ENCODE results near the gene MYO7B. TPM values are rescaled to one million over a fixed set of nuclear protein-coding genes. Genes with fewer than 3 reads are reported as not detected.
A peak's percentile ranks its signal among the peaks of the same experiment; 100 is the strongest.

The MYO7B gene
- total RNA-seq, 1 experiment from 2014 or later = 28.0 TPM

DNA sequence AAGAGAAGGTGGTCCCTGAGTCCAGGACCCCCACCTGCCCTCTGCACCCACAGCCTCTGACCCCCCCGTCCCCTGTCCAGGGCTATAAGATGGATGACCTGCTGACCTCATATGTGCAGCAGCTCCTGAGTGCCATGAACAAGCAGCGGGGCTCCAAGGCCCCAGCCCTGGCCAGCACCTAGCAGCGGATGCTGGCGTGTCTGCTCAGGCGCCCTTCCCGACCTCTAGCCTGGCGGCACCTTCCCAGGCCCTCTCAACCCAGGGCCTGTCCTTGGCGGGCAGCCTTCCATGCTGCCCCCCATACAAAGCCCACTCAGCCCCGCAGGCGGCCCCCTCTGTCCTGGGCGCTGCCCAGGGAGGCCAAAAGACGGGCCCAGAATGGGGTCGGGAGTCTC, 101.8 kb downstream of the MYO7B start:
- TSS peak; percentile 70 for BruUV-seq (replicated peaks)
- ChIA-PET POLR2A (ENCODE audit: unreplicated experiment) (interaction anchor here (0.6 kb wide), 1 partner anchor 110 kb away, joined by 3 read pairs; no protein-coding TSS in a partner anchor), CTCF (interaction anchor here (0.6 to 1.2 kb wide), 2 partner anchors 38 to 46 kb away, joined by 3 to 6 read pairs; no protein-coding TSS in a partner anchor)
- H2AFZ ChIP-seq (ENCODE audit: low read length) = no peak overlapping the region
- H3K9me2 ChIP-seq (replicated peaks; ENCODE audit: low read length) = no peaks in the 10 kb centered on the region
- TF ChIP-seq EZH2 (IDR thresholded peaks at IDR 0.05; ENCODE audit: low read length, unreplicated experiment) (no peak), EZH2phosphoT487 (IDR thresholded peaks at IDR 0.05; ENCODE audit: borderline replicate concordance, low read length) (no peak)
- TF ChIP-seq, protein P1, sequence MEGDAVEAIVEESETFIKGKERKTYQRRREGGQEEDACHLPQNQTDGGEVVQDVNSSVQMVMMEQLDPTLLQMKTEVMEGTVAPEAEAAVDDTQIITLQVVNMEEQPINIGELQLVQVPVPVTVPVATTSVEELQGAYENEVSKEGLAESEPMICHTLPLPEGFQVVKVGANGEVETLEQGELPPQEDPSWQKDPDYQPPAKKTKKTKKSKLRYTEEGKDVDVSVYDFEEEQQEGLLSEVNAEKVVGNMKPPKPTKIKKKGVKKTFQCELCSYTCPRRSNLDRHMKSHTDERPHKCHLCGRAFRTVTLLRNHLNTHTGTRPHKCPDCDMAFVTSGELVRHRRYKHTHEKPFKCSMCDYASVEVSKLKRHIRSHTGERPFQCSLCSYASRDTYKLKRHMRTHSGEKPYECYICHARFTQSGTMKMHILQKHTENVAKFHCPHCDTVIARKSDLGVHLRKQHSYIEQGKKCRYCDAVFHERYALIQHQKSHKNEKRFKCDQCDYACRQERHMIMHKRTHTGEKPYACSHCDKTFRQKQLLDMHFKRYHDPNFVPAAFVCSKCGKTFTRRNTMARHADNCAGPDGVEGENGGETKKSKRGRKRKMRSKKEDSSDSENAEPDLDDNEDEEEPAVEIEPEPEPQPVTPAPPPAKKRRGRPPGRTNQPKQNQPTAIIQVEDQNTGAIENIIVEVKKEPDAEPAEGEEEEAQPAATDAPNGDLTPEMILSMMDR (conservative IDR thresholded peaks at IDR 0.05; ENCODE audit: low read depth, low read length) = no peak
- ATAC-seq = peak; percentile 7
- H3K27ac ChIP-seq (ENCODE audit: low read length) = peak overlapping the region; percentile 99
- no peaks in the 10 kb centered on the region for H3K79me2 ChIP-seq (ENCODE audit: low read length)
- no peak overlapping the region for H3K4me3 ChIP-seq (ENCODE audit: low read length)
- no peaks in the 10 kb centered on the region for H3K9me3 ChIP-seq (ENCODE audit: low read length)
- H3K36me3 ChIP-seq (ENCODE audit: low read depth, low read length) = no peaks in the 10 kb centered on the region; the same call in 1 of the 2 replicates
- DNase-seq = no peak
- peak overlapping the region; percentile 84 for H3K9ac ChIP-seq (ENCODE audit: low read length)
- peak overlapping the region; percentile 58 for H3K4me2 ChIP-seq (ENCODE audit: low read length)
- no peaks in the 10 kb centered on the region for H4K20me1 ChIP-seq (ENCODE audit: low read length)
- H3F3A ChIP-seq (ENCODE audit: low read length, unreplicated experiment) = no peaks in the 10 kb centered on the region
- H3K27me3 ChIP-seq (ENCODE audit: low read length) = no peaks in the 10 kb centered on the region
- intact Hi-C loops (cut with micrococcal nuclease) = loop anchor here (2.0 kb wide), 1 partner anchor 18 kb away; no protein-coding TSS in a partner anchor
- H3K4me1 ChIP-seq (ENCODE audit: insufficient read depth, low read length) = peaks cover 26% of the 10 kb centered on the region

DNA sequence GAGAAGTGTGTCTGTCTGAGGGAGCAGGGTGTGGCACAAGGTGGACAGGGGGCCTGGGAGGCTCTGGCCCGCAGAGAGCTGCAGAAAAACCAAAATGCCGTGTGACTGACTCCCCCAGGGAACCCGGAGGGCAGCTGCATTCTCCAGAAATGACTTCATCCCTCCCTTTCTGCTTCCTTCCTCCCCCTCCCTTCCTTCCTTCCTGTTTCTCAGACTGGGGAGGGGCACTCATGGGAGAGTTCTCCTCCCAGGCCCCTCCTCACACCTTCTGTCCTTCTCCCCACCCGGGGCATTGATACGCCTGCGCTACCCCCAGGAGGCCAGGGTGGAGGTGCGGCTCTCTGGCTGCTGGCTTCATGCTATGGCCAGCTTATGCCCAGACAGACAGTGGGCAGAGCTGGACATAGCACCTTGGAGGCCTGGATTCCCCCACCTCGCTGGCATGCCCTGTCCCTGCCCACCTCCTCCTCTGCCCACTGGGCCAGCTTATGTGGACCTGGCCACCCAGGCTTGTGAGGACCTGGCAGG, 102.3 kb downstream of the MYO7B start:
- no TSS peak for BruUV-seq (replicated peaks)
- Histone ChIP-seq H3K4me3 (ENCODE audit: low read length) (no peak overlapping the region), H2AFZ (ENCODE audit: low read length) (no peak overlapping the region), H3K27ac (ENCODE audit: low read length) (peak overlapping the region; percentile 99), H3K9ac (ENCODE audit: low read length) (peak overlapping the region; percentile 84), H3K9me2 (replicated peaks; ENCODE audit: low read length) (no peaks in the 10 kb centered on the region), H3K79me2 (ENCODE audit: low read length) (no peaks in the 10 kb centered on the region), H4K20me1 (ENCODE audit: low read length) (no peaks in the 10 kb centered on the region), H3K4me2 (ENCODE audit: low read length) (peak overlapping the region; percentile 58; the same call in 1 of the 2 replicates), H3K9me3 (ENCODE audit: low read length) (no peaks in the 10 kb centered on the region), H3K27me3 (ENCODE audit: low read length) (no peaks in the 10 kb centered on the region), H3K36me3 (ENCODE audit: low read depth, low read length) (no peaks in the 10 kb centered on the region; the same call in 1 of the 2 replicates), H3K4me1 (ENCODE audit: insufficient read depth, low read length) (peaks cover 26% of the 10 kb centered on the region), H3F3A (ENCODE audit: low read length, unreplicated experiment) (no peaks in the 10 kb centered on the region)
- TF ChIP-seq EZH2phosphoT487 (IDR thresholded peaks at IDR 0.05; ENCODE audit: borderline replicate concordance, low read length) (no peak), EZH2 (IDR thresholded peaks at IDR 0.05; ENCODE audit: low read length, unreplicated experiment) (no peak)
- TF ChIP-seq, protein P1 (conservative IDR thresholded peaks at IDR 0.05; ENCODE audit: low read depth, low read length) = no peak
- intact Hi-C loops (cut with micrococcal nuclease) = loop anchor here (2.0 kb wide), 1 partner anchor 19 kb away; no protein-coding TSS in a partner anchor
- DNase-seq (peak; percentile 97), ATAC-seq (peak; percentile 82)
- ChIA-PET CTCF (interaction anchor here (0.6 to 1.2 kb wide), 2 partner anchors 39 to 46 kb away, joined by 3 to 6 read pairs; no protein-coding TSS in a partner anchor), POLR2A (ENCODE audit: unreplicated experiment) (interaction anchor here (0.6 to 0.7 kb wide), 3 partner anchors 9 to 129 kb away, joined by 3 to 28 read pairs (median 3); no protein-coding TSS in a partner anchor)
